Measurements from ENCODE around the gene HIBADH.

Gene HIBADH

DNA sequence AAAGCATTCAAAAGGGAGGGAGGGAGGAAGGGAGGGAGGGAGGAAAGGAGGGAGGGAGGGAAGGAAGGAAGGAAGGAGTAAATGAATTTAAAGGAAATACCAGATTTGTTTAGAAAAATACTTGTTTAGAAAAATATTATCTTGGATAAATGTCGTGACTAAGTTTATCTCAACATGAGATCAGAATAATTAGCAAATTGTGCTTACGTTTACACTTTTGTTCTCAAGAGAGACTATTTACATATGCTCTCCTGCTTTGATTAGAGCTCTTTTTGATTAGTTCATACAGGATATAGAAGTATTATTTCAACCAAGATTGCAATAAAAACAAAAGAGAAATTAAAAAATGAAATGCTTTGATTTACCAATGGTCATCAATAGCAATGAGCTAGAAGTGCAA is 186.2 kb downstream of the HIBADH start:
- Mint-ChIP-seq H3K4me1 (no peaks in the 10 kb centered on the region), H3K4me3 (no peak overlapping the region), H3K27ac (no peak overlapping the region), H3K36me3 (ENCODE audit: low read depth) (no peaks in the 10 kb centered on the region), H3K27me3 (peaks cover 1% of the 10 kb centered on the region), H3K9me3 (no peaks in the 10 kb centered on the region)
- ATAC-seq (no peak), DNase-seq (no peak)
